H1 (cell line): ENCODE measurements around the gene HAVCR2. TPM values are rescaled to one million over a fixed set of nuclear protein-coding genes. Genes with fewer than 3 reads are reported as not detected.

Experiments used
- MAFK ChIP-seq: IDR thresholded peaks from 2 replicates; pipeline ENCODE4 v1.6.1; 2012; ENCODE audit warnings: low read depth, mild to moderate bottlenecking, improper control_type of control experiment, low read length
- NRF1 ChIP-seq: IDR thresholded peaks from 2 replicates; pipeline ENCODE4 v1.6.1; 2011; ENCODE audit warnings: mild to moderate bottlenecking, low read depth, low read length, improper control_type of control experiment
- SIN3A ChIP-seq, 2 experiments: IDR thresholded peaks in 1 of 2; conservative IDR thresholded peaks in 1 of 2; 2 replicates each; pipeline ENCODE4 v1.6.1; 2011 to 2012; ENCODE audit warnings: low read length in 2 of 2, improper control_type of control experiment in 1 of 2, low read depth in 1 of 2, mild to moderate bottlenecking in 1 of 2
- SIRT6 ChIP-seq: IDR thresholded peaks from one replicate; pipeline ENCODE4 v1.7.1; 2012; ENCODE audit warnings: low read length, inconsistent platforms
- polyA plus RNA-seq, 7 experiments: library from polyadenylated mRNA; depleted of rRNA in 3 of 7; stranded (reverse) in 5 of 7; unstranded in 2 of 7; fragments of >200 nt in 5 of 7; fragments of 200-250 nt in 2 of 7; gene quantifications; 1 replicate in 5 of 7; 2 replicates in 1 of 7; 4 replicates in 1 of 7; pipeline versions ENCODE4 v1.2.1 to v1.2.3, GENCODE V29; 2011 to 2013; ENCODE audit warnings: missing spikeins in 2 of 7, mixed read lengths in 2 of 7
- total RNA-seq: library from RNA; stranded (reverse); fragmentation: NEBNext Ultra II Directional; extraction: Animal tissue kit (Norgen Biotek cat#: 25700); gene quantifications from 2 replicates; pipeline ENCODE4 v1.2.1, GENCODE V29; 2021

HAVCR2 gene
- total and polyA plus RNA-seq, 2 of the 8 experiments (the other 6 are each of a cell fraction or from before 2014, with no cell fraction given): 0.03 TPM; not detected in 1

DNA sequence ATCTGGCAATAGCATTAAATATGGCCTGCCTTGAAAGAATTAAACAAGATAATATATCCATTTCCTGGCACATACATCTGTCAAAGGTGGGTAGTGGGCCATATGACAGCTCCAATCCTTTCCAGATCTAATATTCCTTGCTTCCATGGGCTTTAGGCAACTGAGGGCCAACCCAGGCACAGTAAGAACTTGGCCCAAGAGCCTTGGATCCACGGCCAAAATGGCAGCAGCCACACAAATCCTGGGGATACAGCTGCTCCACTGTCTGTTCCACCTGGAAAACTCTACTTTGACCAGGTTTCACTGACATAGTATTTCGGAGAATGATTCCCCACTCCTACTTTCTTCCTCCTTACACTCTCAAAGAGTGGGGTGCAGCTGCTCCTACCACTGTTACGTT lies 63.2 kb downstream of the HAVCR2 start (continued):
- TF ChIP-seq SIN3A (conservative IDR thresholded peaks at IDR 0.05 in 1 of 2, IDR thresholded peaks at IDR 0.05 in 1 of 2; ENCODE audit: low read depth in 1 of 2, low read length in 2 of 2) (no peak), SIRT6 (no peak), MAFK (no peak), NRF1 (no peak)
